ENCODE measurements around the gene MME.
A peak's percentile ranks its signal among the peaks of the same experiment; 100 is the strongest.

MME gene

DNA sequence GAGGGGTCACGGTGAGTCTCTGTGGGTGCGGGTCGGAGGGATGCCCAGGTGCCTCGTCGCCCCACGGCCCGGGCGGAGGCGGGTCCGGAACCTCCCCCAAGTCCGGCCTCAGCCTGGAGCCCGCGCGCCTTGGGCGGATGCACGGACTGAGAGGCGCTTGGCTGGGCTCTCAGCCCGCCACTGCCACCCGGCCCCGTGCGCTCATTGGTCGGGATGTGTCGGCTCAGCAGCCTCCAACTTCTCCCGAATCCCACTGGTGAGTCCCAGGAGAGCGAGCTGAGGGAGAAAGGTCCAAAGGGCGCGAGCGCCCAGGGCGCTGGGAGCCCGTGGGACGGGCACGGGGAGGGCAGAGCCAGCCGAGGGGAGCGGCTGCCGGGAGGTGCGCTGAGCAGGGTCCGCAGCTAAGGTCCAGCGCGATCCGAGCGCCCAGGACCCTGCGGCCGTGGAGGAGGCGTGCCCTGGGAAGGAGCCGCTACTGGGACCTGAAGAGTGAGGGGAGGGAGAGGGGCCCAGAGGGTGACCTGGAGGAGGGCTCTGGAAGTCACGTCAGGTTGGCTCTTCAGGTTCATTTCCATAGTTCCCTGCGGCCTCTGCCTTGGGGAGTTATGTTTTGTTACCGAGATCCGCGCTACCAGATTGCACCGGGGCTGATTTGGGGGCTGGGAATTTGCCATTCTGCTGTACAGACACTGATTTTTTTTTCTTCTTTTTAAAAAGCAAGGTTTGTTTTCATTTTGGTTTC is at the start of gene MME:
Gene MME (plus strand): TSS at position 574 of the 742 bp plus-strand sequence. CDS start 3,849 bp downstream, outside the sequence.
- peak; percentile 13 for DNase-seq

DNA sequence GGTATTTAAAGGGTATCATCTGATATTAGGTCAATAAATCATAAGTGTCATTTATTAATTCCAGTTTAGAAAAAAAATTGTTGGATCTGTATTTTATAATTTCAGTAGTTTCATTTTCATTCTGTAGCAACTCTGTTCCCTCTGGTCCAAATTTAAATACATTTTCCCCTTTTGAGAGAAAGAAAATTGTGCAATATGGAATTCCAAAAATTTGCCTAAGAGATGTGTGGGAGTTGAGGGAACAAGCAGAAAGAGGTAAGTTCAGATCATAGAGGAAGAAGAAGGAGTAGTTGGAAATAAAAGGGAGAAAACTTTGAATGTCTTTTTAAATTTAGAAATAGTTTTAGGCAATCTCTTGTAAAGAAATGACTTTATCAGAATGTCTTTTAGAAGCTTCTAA is 48.9 kb upstream of the MME start:
- no peak for DNase-seq

DNA sequence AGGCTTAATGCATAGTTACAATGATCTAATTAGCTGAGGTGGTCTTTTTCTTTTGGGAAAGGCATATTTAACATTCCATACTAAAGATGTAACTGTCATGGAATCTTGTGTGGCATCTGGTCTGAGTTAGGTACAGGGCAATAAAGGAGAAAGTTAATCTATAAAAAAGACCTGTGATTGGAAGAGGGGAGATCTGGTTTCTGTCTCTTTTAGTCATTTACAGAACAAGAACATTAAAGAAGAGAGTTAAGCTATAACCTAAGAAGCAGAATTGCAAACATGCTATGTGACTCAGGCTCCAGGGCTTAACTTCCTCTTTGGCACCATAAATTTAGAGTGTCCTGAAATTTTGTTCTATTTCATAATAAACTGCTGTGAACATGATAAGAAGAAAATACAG is 47.2 kb upstream of the MME start:
- no peak for DNase-seq

DNA sequence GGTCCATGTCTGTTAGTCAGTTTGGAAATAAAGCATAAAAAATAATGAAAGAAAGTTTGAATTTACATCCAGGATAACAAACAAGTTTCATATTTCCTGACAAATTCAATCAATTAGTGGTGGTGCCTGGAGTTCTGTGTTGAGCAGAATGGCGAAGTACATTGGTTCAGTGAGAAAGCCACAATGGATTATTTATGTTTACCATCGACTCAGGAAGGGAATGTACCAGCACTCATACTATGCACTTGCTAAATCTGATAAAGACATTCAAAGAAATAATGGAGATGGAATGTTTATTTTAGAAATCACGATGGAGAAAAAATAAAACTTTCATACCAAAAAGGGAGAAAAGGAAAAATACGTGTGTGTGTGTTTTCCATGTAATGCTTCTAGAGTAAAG is 45.3 kb upstream of the MME start:
- no peak for DNase-seq

DNA sequence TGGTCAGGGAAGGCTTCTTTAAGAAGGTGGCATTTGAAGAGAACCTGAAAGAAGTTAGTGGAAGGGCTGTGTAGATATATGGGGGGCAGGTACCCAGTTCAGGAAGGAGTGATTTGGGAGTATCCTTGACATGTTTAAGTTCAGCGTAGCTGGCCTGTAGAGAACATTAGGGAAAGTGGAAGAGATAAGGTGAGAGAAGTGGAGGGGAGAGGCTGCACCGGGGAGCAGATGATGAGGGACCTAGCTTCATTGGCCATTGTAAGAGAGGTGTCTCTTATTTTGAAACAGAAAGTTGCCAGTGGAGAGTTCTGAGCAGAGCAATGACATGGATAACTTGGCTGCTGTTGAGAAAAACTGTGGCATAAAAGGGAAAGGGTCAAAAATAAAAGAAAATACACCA is 44.6 kb upstream of the MME start:
- DNase-seq, result no peak

DNA sequence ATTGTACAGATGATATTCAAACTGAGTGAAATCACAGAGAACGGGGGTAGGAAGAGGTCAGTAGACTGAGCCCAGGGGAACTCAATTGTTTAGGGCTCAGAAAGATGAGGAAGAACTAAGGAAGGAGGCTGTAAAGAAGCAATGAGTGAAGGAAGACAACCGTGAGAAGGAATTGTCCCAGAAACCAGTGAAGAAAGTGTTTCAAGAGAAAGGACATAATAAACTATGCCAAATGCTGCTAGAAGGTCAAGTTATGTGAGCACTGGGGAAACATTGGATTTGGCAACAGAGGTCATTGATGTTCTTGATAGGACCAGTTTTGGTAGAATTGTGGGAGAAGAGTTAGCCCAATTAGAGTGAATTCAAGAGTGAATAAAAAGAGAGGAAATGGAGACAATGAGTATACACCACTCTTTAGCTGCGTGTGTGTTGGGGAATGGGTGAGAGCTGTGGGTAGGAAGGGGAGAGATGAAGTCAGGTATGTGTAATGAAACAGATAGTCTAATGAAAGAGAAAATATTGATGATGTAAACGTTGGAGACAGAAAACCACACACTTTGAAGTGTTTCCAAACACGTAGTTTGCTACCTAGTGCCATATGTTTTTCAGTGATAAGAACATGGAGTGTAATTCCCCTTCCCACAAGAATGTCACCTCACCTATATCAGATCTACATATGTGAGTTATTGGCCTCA is 42.5 kb upstream of the MME start:
- no peak for DNase-seq

DNA sequence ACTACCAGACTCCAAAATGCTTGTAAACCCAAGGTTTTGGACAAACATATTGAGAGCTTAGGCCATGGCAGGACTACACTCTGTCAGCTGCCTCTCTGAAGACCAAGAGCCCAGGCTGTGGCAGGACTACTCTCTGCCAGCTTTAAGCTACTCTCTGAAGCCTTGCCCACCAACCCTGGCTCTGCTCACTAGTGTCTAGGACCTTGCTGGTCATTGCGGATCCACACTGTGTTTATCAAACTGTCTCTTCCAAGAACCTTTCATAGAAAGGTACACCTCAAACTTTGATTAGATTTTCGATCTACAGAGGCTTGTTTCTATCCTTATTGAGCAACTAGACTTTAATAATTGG is 41.9 kb upstream of the MME start:
- DNase-seq, result no peak

DNA sequence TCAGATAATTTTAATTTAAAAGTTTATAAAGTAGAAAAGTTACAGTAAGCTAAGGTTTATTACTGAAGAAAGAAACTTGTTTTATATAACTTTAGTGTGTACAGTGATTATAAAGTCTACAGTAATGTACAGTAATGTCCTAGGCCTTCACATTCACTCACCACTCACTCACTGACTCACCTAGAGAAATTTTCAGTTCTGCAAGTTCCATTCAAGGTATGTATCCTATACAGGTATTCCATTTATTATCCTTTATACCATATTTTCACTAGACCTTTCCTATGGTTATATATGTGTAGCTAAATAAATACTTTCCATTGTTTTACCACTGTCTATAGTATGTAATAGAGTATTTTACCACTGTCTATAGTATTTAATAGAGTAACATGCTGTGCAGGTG is 33.2 kb upstream of the MME start:
- DNase-seq, result no peak

DNA sequence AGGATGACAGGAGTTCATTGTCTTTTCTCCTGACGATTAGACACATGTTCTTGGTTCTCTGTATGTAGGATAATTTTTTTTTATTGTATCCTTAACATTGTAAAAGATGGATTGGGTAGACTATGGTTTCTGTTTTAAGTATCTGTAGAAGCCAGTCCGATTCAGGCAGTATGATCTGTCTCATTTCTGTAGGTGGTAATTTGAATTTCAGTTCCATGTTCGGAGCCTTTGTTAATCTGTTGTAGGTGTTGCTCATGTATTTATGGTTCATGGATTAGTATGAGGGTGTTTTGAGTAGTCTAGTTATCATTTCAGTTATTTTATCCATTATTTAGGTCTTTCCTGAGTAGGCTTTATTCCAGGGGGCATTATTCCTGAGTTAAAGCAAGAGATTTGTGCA is 32.4 kb upstream of the MME start:
- DNase-seq, result no peak

DNA sequence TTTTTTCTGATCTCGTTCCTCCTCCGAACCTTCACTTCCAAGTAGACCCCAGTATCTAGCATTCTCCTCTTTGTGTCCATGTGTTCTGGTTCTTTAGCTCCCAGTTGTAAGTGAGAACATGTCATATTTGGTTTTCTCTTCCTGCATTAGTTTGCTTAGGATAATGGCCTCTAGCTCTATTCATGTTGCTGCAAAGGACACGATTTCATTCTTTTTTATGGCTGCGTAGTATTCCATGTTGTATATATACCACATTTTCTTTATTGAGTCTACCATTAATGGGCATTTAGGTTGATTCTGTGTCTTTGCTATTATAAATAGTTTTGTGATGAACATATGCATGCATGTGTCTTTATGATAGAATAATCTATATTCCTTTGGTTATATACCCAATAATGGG is 30.2 kb upstream of the MME start:
- DNase-seq, result no peak

DNA sequence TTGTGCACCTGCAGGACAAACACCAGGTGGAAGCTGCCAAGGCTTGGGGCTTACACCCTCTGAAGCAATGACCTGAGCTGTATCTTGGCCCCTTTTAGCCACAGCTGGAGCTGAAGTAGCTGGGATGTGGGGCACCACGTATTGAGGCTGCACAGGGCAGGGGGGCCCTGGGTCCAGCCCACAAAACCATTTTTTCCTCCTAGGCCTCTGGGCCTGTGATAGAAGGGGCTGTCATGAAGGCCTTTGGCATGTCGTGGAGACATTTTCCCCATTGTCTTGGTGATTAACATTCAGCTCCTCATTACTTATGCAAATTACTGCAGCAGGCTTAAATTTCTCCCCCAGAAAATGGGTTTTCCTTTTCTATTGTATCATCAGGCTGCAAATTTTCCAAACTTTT is 27.6 kb upstream of the MME start:
- DNase-seq, result no peak

DNA sequence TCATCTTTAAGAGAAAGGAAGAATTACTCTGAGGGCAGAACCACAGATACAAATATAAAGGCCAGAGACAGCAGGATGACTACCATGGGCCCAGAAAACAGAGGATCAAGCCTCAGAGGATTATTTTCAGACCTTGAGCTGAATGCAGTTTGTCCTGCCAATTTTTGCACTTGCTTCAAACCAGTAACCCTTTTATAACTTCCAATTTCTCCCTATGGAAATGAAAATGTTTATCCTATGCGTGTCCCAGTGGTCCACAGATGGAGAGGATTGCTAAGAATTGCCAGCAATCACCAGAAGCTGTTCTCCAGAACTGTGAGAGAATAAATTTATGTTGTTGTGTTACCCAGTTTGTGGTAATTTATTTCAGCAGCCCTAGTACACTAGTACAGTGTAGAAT is 26.4 kb upstream of the MME start:
- no peak for DNase-seq

DNA sequence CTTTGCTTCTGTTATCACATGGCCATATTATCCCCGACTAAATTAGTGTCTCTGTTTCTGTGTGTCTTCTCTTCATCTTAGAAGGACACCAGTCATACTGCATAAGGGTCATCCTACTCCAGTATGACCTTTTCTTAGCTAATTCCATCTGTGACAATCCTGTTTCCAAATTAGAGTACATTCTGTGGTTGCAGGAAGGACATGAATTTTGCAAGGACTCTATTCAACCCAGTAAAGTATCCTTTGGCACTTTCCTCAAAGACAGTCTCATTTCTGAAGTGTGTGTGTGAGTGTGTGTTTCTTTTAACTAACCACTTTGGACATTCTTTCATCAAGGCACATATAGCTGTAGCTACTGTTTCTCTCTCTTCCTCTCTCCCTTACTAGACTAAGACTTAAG is 15.2 kb upstream of the MME start:
- DNase-seq, result no peak

DNA sequence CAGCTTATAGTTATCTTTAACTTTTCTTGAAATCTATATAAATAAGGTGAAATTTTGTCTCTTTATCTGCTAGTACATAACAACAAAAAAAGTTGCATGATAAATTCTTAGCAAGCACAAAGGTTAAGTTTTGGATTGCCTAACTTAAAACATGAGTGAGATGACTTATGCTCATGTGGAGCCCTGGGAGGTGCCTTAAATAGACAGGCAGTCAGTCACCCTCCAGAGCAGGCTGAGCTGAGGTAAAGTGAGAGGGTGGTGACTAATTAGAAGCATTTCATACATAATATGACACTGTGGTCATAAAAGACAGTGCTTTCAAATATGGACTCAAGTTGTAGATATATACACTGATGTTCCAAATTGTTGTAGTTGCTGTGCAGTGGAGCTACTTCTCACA is 14.6 kb upstream of the MME start:
- no peak for DNase-seq

DNA sequence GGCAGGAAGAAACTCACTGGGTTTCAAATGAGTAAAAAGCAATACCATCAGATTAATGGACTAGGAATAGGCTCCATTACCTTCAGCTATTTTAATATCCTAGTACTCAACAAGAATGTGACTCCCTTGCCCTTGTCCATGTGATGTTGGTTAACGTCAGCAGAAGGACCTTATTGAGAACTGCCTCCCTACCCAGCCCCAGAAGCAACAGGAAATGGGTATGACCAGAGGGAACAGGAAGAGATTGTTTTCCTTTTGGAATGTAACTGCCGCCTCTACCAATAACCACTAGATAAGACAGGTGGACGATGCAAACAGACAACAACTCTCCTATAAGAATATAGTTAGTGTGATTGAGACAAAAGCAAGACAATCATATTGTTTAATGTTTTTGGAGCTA is 10.4 kb upstream of the MME start:
- DNase-seq, result no peak

DNA sequence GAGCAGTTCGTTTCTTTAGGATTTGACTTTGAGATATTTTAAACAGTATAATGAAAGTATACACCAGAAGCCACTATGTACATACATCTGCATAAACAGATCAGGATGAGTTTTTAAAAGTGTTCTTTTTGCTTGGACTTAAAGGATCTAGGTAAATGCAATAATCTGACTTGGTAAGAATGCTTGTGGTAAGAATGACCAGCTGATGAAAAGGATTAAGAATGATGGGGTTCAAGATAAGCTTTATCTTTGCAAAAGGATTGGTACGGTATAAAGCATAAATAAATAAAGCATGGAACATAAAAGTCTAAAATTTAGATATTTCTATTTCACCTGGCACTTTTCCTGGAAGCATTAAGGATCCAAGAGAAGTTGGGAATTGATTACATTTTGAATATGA is 9.8 kb upstream of the MME start:
- DNase-seq, result no peak

DNA sequence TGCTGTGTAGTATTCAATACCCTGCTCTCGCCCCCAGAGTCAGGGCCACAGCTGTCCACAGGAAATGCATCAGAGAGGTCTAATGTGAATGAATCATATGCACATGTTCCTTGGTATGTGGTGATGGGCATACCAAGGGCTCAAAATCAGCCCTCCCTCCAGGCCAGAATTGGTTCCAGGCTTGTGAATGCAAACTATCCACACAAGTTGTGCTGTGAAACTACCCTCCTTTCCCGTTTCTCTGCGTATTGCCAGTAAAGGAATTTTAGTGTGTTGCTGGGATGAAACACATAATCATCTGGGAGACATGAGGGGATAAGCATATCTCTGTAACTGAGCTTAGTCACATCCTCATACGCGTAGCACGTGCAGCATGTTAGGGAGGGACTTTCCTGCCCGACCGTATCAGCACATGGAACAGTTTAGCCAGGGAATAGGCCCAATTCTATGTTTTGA is 9.2 kb upstream of the MME start:
- DNase-seq, result no peak

DNA sequence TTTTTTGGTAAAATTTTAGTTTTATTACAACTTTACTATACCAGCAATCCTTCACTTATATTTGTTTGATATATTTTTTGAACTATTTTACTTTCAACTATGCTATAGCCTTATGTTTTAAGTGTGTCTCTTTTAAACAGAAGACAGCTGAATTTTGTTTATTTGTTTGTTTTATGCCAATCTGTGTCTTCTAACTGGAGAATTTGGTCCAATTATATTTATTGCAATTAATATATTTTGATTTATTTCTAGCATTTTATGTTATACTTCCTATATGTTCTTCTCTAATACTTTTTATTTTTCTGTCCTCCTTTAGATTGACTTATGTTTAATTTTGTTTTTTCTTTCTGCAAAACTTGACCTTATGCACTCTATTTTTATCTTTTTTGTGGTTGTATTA is 4.9 kb upstream of the MME start:
- no peak for DNase-seq

DNA sequence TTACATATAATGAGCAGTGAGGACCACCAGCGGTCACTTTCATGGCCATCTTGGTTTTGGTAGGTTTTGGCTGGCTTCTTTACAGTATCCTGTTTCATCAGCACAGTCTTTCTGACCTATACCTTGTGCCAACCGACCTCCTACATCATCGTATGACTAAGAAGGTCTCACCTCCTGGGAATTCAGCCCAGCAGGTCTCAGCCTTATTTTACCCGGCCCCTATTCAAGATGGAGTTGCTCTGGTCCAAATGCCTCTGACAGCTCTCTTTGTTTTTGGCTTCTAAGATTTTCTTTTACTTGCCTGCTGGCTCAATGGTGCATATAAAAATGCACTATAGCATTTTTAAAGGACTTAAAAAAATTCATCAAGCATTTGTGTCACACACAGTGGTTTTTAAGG is 3.2 kb upstream of the MME start:
- DNase-seq, result no peak

DNA sequence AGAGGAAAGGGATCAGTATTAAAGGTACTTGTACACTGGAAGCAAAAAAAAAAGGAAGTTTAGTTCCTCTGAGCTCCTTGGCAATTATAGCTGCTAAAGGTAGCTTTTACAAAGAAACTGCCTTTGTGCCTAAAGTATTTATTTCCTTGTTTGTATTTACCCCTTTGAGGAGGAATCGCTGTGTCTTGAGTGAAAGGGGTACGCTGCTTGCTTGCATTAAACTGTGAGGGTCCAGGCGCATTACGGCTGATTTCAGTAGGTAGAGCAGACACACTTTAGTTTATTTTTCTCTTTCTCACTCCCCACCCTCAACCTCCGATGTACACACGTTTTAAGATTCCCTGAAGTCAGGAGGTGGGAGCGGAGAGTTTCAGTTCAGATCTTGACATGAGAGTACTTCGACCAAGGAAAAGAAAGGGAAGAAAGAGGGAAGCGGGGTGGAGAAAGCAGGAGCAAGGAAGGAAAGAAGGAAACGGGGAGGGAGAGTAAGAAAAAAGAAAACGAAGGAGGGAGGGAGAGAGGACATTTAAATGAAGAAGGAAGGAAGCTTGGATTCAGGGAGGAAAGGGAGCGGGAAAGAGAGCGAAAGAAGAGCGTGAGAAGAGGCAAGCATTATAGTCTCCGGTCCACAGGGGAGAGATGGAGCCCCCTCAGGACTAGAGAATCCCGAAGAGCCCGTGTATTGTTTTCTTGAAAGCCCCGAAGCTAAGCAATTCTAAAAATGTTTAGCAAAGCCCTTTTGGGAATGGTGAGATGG is 1.2 kb upstream of the MME start:
- no peak for DNase-seq

DNA sequence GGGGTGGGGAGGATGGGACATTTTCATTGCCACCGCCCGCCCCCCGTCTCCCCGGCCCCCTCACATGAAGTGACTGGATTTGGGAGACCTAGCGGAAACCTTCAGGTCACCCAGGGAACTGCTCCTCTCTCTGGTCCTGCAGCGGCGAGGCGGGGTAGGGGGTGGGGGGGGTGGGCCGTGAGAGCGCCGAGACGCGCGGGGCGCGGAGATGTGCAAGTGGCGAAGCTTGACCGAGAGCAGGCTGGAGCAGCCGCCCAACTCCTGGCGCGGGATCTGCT is 712 bp upstream of the MME start:
- DNase-seq, result no peak

DNA sequence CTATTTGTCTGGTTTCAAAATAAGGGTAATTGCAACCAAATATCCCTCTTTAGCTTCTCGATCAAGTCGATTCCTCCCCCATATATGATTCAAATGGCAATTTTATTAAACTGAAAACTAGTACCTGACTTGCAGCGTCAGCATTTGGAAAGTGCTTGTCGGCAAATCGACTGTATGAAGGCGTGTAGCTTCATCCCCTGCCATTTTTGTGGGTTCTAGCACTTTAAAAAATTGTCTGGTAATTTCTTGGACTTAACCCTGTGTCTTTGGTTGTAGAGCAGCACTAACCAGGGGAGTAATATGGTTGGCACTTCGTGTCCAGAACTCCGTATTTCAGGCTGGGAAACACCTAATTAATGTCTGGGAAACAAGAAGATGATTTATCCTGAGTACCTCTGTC is 573 bp downstream of the MME start:
- no peak for DNase-seq

DNA sequence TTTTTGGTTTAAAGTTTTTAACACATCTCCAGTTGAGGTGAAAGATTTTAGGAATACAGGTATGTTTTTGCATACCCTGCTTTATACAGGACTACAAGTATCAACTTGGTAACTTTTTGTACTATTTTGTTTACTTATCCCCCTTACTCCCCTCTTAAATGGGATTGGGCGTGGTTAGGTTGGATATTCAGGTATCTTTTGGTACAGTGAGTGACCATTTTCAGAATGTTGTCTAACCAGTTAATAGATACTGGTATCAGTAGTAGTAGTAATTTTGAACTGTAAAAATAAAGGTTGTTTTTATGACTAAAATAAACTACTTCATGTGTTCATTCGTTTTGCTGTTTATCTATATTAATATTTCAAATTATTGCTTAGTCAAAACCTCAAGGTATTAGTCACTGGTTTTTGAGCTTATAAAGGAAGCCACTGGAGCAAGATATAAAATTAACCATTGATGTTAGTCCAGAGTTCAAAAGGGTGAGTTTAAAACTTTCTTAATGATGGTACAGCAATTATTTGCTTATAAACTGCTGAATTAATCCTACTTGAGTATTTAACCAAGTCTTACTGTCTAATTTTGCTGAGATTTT is 3.3 kb downstream of the MME start:
- no peak for DNase-seq

DNA sequence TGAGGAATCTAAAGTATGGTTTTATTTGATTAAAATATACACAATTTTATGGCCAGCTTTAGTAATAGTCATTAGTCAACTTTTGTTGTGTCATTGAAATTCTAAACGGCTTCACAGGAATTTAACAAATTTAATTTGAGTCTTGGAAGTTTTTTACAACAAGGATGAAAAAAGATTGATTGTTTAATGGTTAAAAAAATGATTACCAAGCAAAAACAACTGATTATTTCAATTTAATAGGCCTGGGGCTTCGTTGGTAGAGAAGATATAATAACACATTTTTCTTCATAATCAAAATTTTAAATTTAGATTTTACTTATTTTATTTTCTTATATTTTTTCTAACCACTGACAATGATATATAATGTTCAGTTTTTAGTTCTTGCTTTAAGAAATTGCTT is 4.4 kb downstream of the MME start:
- no peak for DNase-seq
